GM21423 (cell line): Measurements from ENCODE around the gene POLR3E.

Source experiments
- ATAC-seq: cut with Tn5 transposase; IDR thresholded peaks from one replicate; pipeline ENCODE4 v1.9.1; 2021; ENCODE audit warnings: mild to moderate bottlenecking, moderate library complexity; ENCODE audit not compliant: unreplicated experiment

Gene POLR3E

GRCh38 chr16:22316411-22316811 lies 19.2 kb downstream of the POLR3E start:
- no peak for ATAC-seq

- ATAC-seq = no peak
Measured at GRCh38 chr16:22317001-22317530, 19.9 kb downstream of the POLR3E start.

- no peak for ATAC-seq
Measured at GRCh38 chr16:22317625-22318024, 20.4 kb downstream of the POLR3E start.

GRCh38 chr16:22318690-22319358 lies 21.6 kb downstream of the POLR3E start:
- ATAC-seq = no peak

- no peak for ATAC-seq
Measured at GRCh38 chr16:22320572-22321339, 23.5 kb downstream of the POLR3E start.

- no peak for ATAC-seq
Measured at GRCh38 chr16:22321340-22322001, 24.3 kb downstream of the POLR3E start.

- ATAC-seq = no peak
Measured at GRCh38 chr16:22322021-22322471, 24.8 kb downstream of the POLR3E start.

GRCh38 chr16:22322741-22323140 lies 25.5 kb downstream of the POLR3E start:
- ATAC-seq = no peak

GRCh38 chr16:22323173-22323958 lies 26.2 kb downstream of the POLR3E start:
- ATAC-seq = no peak

- no peak for ATAC-seq
Measured at GRCh38 chr16:22323959-22324786, 27.0 kb downstream of the POLR3E start.

GRCh38 chr16:22324787-22325597 lies 27.8 kb downstream of the POLR3E start:
- ATAC-seq = no peak

GRCh38 chr16:22325598-22326368 lies 28.6 kb downstream of the POLR3E start:
- no peak for ATAC-seq

- ATAC-seq = no peak
Measured at GRCh38 chr16:22326369-22326652, 29.1 kb downstream of the POLR3E start.

- no peak for ATAC-seq
Measured at GRCh38 chr16:22326771-22327445, 29.7 kb downstream of the POLR3E start.

- no peak for ATAC-seq
Measured at GRCh38 chr16:22327446-22327775, 30.2 kb downstream of the POLR3E start.

- ATAC-seq = no peak
Measured at GRCh38 chr16:22328081-22328725, 31.0 kb downstream of the POLR3E start.

- no peak for ATAC-seq
Measured at GRCh38 chr16:22329199-22329695, 32.0 kb downstream of the POLR3E start.
